RWPE1 (cell line): ENCODE measurements around the gene ZMYND11.

Experiments
- CTCF ChIA-PET: fragments of 350-600 bp; sonication (Branson Sonifier 250); formaldehyde crosslinking; extraction: SDS; loops from one replicate; lab custom pipeline; 2021; lab: Yijun Ruan, JAX
- POLR2A ChIA-PET: fragments of 400-600 bp; formaldehyde crosslinking; extraction: SDS; loops from one replicate; lab custom pipeline; 2020; ENCODE audit warnings: antibody characterized with exemption; ENCODE audit not compliant: low non-redundant PET; lab: Yijun Ruan, JAX
- DNase-seq: peaks from one replicate; pipeline ENCODE4 v3.0.0; 2012; ENCODE audit warnings: low spot score
- H3K27ac ChIP-seq: fragments of 450-650 bp; 2 replicates; pipeline ENCODE4 v1.5.1; 2017
- CTCF ChIP-seq: fragments of 450-650 bp; conservative IDR thresholded peaks from 2 replicates; pipeline ENCODE4 v1.5.1; 2017; ENCODE audit warnings: low read depth, mild to moderate bottlenecking

Gene ZMYND11

GRCh38 chr10:289581-289980, 154.3 kb downstream of the ZMYND11 start:
- no peak for TF ChIP-seq CTCF
- POLR2A ChIA-PET: no interaction called here
- no peak overlapping the region for H3K27ac ChIP-seq
- CTCF ChIA-PET: no interaction called here
- DNase-seq: no peak

- H3K27ac ChIP-seq: no peak overlapping the region
- ChIA-PET CTCF (no interaction called here), POLR2A (no interaction called here)
- no peak for TF ChIP-seq CTCF
- DNase-seq: no peak
Observed at GRCh38 chr10:290026-290725, 154.9 kb downstream of the ZMYND11 start.

- DNase-seq: no peak
- ChIA-PET CTCF (interaction anchor here (1.4 kb wide), 1 partner anchor 63 kb away, joined by 4 read pairs; no protein-coding TSS in a partner anchor), POLR2A (no interaction called here)
- no peak for TF ChIP-seq CTCF
- no peak overlapping the region for H3K27ac ChIP-seq
Observed at GRCh38 chr10:293636-294035, 158.4 kb downstream of the ZMYND11 start.

- no peak for TF ChIP-seq CTCF
- DNase-seq: no peak
- ChIA-PET POLR2A (no interaction called here), CTCF (interaction anchor here (0.6 kb wide), 1 partner anchor 188 kb away, joined by 3 read pairs; no protein-coding TSS in a partner anchor)
- no peak overlapping the region for H3K27ac ChIP-seq
Observed at GRCh38 chr10:297567-297966, 162.3 kb downstream of the ZMYND11 start.

- POLR2A ChIA-PET: no interaction called here
- no peak for TF ChIP-seq CTCF
- CTCF ChIA-PET: interaction anchor here (0.6 kb wide), 1 partner anchor 188 kb away, joined by 3 read pairs; no protein-coding TSS in a partner anchor
- H3K27ac ChIP-seq: no peak overlapping the region
- no peak for DNase-seq
Observed at GRCh38 chr10:298033-298432, 162.8 kb downstream of the ZMYND11 start.

GRCh38 chr10:299512-299911, 164.3 kb downstream of the ZMYND11 start:
- H3K27ac ChIP-seq: no peak overlapping the region
- ChIA-PET CTCF (no interaction called here), POLR2A (no interaction called here)
- no peak for TF ChIP-seq CTCF
- DNase-seq: no peak
